Measurements from ENCODE around the gene DMPK. TPM values are rescaled to one million over a fixed set of nuclear protein-coding genes. Genes with fewer than 3 reads are reported as not detected.

DMPK gene
- total RNA-seq, 1 donor from 2014 or later, result 181 TPM

GRCh38 chr19:45785097-45785496, 2.8 kb upstream of the DMPK start:
- DNase-seq, result no peak

DNA sequence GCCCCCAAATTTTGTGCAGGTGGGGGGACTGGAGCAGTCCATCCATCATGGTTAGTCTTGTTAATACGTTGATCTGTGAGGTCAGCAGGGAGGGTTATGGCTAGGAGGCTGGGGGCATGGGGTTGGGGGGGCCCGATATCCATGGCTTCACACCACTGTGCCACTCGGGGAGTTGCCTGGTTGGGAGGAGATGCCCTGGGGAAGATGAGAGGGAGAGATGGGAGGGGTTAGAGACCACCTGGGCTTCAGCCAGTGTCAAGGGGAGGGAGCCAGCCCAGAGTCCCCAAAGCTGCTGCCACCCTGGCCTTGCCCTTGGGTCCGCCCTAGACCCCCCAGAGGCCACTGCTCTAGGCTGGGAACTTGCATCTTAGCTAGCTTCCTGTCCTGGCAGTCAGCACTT, 1.8 kb upstream of the DMPK start:
- no peak for DNase-seq

GRCh38 chr19:45782820-45783785, 813 bp upstream of the DMPK start:
- peak; percentile 89 for DNase-seq

DNA sequence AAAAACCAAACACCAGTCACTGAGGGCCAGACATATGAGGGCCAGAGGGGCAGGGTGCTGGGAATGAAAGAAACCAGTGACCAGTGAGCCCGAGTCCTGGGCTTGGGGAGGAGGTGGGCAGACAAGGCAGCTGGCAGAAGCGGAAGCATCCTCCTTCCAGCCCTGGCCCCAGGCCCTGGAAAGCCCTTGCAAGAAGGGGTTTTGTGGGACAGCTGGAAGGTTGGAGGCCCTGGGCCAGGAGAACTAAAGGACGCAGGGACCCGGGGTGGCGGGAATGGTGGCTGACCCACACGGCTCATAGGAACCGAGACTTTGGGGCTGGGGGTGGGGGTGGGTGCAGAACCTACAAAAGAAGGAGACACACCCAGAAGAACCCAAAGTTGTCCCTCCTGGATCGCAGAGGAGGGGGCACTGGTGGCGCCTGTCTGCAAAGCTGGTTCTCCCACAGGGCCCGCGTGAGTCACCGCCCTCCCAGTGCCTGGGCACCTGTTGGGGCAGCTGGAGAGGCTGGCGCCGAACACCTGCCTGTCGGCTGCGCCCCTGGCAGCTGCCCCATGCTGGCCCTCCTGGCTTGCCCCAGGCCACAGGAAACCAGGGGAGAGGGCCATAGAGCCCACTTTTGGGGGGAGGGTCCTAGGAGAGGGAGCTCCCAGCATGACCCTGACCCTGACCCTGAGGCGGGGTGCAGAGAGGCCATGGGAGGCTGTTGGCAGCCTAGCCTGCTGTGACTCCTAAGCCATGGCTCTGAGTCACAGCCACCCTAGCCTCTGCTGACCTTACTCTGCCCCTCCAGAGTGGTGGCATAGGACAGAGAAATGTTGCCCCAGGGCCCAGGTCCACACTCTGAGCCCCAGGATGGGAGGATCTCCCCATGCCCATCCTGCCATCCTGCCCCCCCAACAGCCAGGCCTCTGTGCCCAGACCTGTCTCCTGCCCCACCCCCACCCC, 802 bp downstream of the DMPK start:
- DNase-seq, result peak; percentile 91

- DNase-seq, result no peak
These were observed 1.7 kb downstream of the DMPK start for GRCh38 chr19:45780448-45781213.

- no peak for DNase-seq
These were observed 2.2 kb downstream of the DMPK start for GRCh38 chr19:45780146-45780447.

- peak; percentile 84 for DNase-seq
These were observed 2.8 kb downstream of the DMPK start for GRCh38 chr19:45779231-45780145.

- DNase-seq, result no peak
These were observed 4.2 kb downstream of the DMPK start for GRCh38 chr19:45778010-45778661.

DNA sequence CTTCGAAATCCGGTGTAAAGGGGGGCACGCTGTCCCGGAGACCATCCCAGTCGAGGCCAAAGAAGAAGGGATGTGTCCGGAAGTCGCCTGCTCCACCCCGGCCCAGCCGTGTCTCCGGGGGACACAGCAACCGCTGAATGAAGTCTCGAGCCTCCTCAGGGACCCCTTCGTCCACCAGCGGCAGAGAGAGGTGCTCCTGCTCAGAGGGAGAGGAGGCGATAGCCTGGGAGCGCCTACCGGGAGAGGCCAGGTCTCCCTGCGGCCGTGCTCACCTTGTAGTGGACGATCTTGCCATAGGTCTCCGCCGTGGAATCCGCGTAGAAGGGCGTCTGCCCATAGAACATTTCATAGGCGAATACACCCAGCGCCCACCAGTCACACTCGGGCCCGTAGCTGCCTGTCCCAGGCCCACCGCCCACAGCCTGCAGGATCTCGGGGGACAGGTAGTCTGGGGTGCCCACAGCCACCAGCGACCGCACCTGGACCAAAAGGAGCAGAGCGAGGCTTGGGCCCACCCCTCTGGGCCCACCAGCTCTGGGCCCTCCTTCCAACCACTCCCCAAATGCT, 4.8 kb downstream of the DMPK start:
- no peak for DNase-seq

GRCh38 chr19:45774765-45775164, 7.5 kb downstream of the DMPK start:
- no peak for DNase-seq

GRCh38 chr19:45773384-45773783, 8.9 kb downstream of the DMPK start:
- DNase-seq, result no peak

GRCh38 chr19:45772912-45773311, 9.4 kb downstream of the DMPK start:
- no peak for DNase-seq

DNA sequence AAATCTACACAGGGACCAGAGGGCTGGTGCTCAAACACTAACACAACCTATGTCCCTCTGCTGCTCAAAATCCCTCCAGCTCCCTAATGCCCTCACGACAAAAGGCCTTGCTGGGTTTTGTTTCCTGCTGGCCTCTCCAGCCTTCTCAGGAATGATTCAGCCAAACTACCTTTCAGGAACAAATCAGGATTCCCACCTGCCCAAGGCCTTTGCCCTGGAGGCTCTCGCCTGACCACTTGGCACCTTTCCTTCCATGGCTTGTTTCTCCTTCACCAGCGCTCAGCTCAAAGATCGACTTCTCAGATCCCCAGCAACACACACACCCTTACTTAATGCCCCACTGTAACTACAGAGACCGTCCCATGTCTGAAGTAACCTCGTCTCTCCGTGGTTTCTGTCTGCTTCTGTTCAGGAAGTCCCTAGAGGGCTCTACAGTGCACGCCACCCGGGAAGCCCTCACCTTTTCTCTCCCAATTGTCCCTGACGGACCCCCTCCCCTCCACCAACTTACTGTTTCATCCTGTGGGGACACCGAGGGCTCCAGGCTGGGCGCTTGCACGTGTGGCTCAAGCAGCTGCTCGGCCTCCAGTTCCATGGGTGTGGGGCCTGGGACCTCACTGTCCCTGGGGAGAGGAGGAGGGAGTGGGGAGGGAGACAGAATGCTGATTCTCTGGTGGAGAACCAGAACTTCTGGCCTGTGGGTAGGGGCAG, 10.0 kb downstream of the DMPK start:
- DNase-seq, result no peak

DNA sequence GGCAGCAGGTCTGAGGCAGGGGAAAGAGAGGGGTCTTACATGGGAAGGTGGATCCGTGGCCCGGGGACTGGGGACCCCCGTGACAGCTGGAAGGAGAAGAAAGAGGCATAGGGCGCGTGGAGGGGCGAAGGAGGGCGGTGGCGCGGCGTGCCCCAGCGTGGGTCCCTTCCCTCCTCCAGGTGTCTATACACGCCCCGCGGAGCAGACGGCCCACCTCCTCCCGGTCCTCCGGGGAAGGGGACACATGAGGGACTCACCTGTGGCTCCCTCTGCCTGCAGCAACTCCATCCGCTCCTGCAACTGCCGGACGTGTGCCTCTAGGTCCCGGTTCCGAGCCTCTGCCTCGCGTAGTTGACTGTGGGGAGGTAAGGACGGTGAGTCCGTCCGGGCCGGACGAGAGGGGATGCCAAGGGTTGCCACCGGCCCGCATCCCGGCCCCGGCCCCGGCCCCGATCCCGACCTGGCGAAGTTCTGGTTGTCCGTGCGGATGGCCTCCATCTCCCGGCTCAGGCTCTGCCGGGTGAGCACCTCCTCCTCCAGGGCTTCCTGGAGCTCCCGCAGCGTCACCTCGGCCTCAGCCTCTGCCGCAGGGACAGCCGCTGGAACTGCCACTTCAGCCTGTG, 10.9 kb downstream of the DMPK start:
- DNase-seq, result no peak

- peak; percentile 99 for DNase-seq
These were observed 11.8 kb downstream of the DMPK start for GRCh38 chr19:45770192-45771101.

DNA sequence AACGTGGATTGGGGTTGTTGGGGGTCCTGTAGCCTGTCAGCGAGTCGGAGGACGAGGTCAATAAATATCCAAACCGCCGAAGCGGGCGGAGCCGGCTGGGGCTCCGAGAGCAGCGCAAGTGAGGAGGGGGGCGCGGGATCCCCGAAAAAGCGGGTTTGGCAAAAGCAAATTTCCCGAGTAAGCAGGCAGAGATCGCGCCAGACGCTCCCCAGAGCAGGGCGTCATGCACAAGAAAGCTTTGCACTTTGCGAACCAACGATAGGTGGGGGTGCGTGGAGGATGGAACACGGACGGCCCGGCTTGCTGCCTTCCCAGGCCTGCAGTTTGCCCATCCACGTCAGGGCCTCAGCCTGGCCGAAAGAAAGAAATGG, 12.5 kb downstream of the DMPK start:
- DNase-seq, result peak; percentile 75

DNA sequence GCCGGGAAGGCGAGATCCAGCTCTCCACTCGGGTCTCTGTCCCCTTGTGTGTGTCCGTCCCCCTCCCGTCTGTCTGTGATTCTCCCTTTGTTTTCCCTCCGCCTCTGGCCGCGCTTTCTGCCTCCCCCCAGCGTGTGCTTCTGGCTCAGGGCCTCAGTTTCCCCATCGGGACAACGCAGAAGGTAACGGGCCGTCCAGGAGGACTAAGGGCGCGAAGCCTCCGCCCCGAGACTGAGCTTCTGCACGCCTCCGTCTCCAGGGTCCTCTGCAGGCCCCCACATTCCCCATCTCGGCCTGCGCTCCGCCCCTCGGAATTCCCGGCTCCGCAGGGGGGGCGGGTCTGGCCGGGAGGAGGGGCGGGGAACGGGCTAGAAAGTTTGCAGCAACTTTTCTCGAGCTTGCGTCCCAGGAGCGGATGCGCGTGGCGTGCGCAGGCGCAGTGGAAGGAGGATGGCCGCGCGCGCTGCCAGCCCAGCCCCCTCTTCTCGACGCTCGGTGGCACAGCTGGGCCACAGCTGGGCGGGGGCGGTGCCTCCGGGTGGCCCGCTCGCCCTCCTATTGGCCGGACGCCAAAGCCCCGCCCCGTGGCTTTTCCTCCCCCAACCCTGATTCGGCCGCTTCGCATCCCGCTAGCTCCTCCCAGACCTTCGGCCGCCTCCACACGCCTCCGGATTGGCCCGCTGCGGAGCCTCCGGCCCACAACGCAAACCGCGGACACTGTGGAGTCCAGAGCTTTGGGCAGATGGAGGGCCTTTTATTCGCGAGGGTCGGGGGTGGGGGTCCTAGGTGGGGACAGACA, 13.1 kb downstream of the DMPK start, which contains the start of gene SIX5:
TSS of gene SIX5 (minus strand) at position 269 of the 799 bp plus-strand sequence. CDS start 408 bp downstream, outside the sequence.
- peak; percentile 99 for DNase-seq
